PC-3 (cell line): ENCODE data around the gene VWA5A. TPM values are rescaled to one million over a fixed set of nuclear protein-coding genes. Genes with fewer than 3 reads are reported as not detected.

Experiments
- ATAC-seq: fragments of 200-7000 bp; cut with Tn5 transposase; 2 replicates; pipeline ENCODE4 v1.9.1; 2020; ENCODE audit warnings: mild to moderate bottlenecking, moderate library complexity
- BruUV-seq: library from RNA; stranded (reverse); fragments of 400-500 nt; replicated peaks from 2 replicates; lab custom pipeline; 2021; lab: Mats Ljungman, UMichigan
- CTCF ChIA-PET: fragments of 300-600 bp; sonication (Branson Sonifier 250); formaldehyde crosslinking; loops from one replicate; lab custom pipeline; 2022; ENCODE audit warnings: antibody characterized with exemption; lab: Charles Lee
- POLR2A ChIA-PET: fragments of 300-600 bp; sonication (Branson Sonifier 250); formaldehyde crosslinking; loops from one replicate; lab custom pipeline; 2022; ENCODE audit warnings: antibody characterized with exemption; ENCODE audit not compliant: unreplicated experiment; lab: Charles Lee
- DNase-seq: peaks from one replicate; pipeline ENCODE4 v3.0.0-alpha.2; 2015
- H2AFZ ChIP-seq: fragments of 300-600 bp; sonication (generic); 2 replicates; pipeline ENCODE4 v1.6.0; 2016; ENCODE audit warnings: antibody characterized with exemption, low read length
- H3F3A ChIP-seq: fragments of 300-600 bp; sonication (generic); one replicate; pipeline ENCODE4 v1.6.0; 2017; ENCODE audit warnings: antibody characterized with exemption, low read length, control low read depth, mild to moderate bottlenecking; ENCODE audit not compliant: unreplicated experiment
- H3K27ac ChIP-seq: fragments of 300-600 bp; sonication (generic); 2 replicates; pipeline ENCODE4 v1.5.1; 2016; ENCODE audit warnings: mild to moderate bottlenecking, low read length
- H3K27me3 ChIP-seq: fragments of 300-600 bp; sonication (generic); 2 replicates; pipeline ENCODE4 v1.6.1; 2016; ENCODE audit warnings: low read length, mixed read lengths
- H3K36me3 ChIP-seq: fragments of 300-600 bp; sonication (generic); 2 replicates; pipeline ENCODE4 v1.6.1; 2016; ENCODE audit warnings: low read depth, mixed run types, low read length, mixed read lengths
- H3K4me1 ChIP-seq: fragments of 300-600 bp; sonication (generic); 2 replicates; pipeline ENCODE4 v1.5.1; 2016; ENCODE audit warnings: low read length; ENCODE audit not compliant: insufficient read depth
- H3K4me2 ChIP-seq: fragments of 300-600 bp; sonication (generic); 2 replicates; pipeline ENCODE4 v1.6.0; 2016; ENCODE audit warnings: low read length
- H3K4me3 ChIP-seq: fragments of 300-600 bp; sonication (generic); 2 replicates; pipeline ENCODE4 v1.5.1; 2016; ENCODE audit warnings: mild to moderate bottlenecking, low read length, mixed read lengths
- H3K79me2 ChIP-seq: fragments of 300-600 bp; sonication (generic); 2 replicates; pipeline ENCODE4 v1.6.1; 2017; ENCODE audit warnings: low read length, mixed read lengths
- H3K9ac ChIP-seq: fragments of 300-600 bp; sonication (generic); 2 replicates; pipeline ENCODE4 v1.6.0; 2016; ENCODE audit warnings: mild to moderate bottlenecking, low read length
- H3K9me2 ChIP-seq: fragments of 300-600 bp; sonication (generic); replicated peaks from 2 replicates; pipeline ENCODE4 v1.6.1; 2016; ENCODE audit warnings: mixed run types, low read length, mixed read lengths
- H3K9me3 ChIP-seq: fragments of 300-600 bp; sonication (generic); 2 replicates; pipeline ENCODE4 v1.6.1; 2016; ENCODE audit warnings: low read length, mixed read lengths
- H4K20me1 ChIP-seq: fragments of 300-600 bp; sonication (generic); 2 replicates; pipeline ENCODE4 v1.6.1; 2016; ENCODE audit warnings: low read length, mixed read lengths
- CTCF ChIP-seq: fragments of 300-600 bp; sonication (generic); conservative IDR thresholded peaks from 2 replicates; pipeline ENCODE4 v1.5.1; 2017; ENCODE audit warnings: antibody characterized with exemption, low read depth, mild to moderate bottlenecking, low read length
- EZH2 ChIP-seq: fragments of 300-600 bp; sonication (generic); IDR thresholded peaks from one replicate; pipeline ENCODE4 v1.6.1; 2017; ENCODE audit warnings: antibody characterized with exemption, mild to moderate bottlenecking, low read length; ENCODE audit not compliant: unreplicated experiment
- EZH2phosphoT487 ChIP-seq: fragments of 300-600 bp; sonication (generic); IDR thresholded peaks from 2 replicates; pipeline ENCODE4 v1.6.1; 2018; ENCODE audit warnings: mild to moderate bottlenecking, antibody characterized with exemption, low read length, borderline replicate concordance
- intact Hi-C: fragments of 100-400 bp; cut with micrococcal nuclease; formaldehyde crosslinking; loops from 2 replicates; pipeline ENCODE4 v1.9.0; 2023
- total RNA-seq: library from RNA; depleted of rRNA; stranded (reverse); fragments of >200 nt; gene quantifications from 2 replicates; pipeline ENCODE4 v1.2.3, GENCODE V29; 2014

VWA5A gene
- total RNA-seq, 1 experiment from 2014 or later = not detected

GRCh38 chr11:124075492-124075840 lies 39.8 kb upstream of the VWA5A start:
- CTCF ChIA-PET = no interaction called here
- H3K4me3 ChIP-seq = no peak overlapping the region
- no peak overlapping the region for H3K27ac ChIP-seq
- H3K27me3 ChIP-seq = peaks cover 64% of the 10 kb centered on the region
- no peaks in the 10 kb centered on the region for H3K9me3 ChIP-seq
- no peaks in the 10 kb centered on the region for H3K79me2 ChIP-seq
- DNase-seq (no peak), ATAC-seq (no peak)
- intact Hi-C loops = no loop called here
- H4K20me1 ChIP-seq = no peaks in the 10 kb centered on the region
- H3K9me2 ChIP-seq = no peaks in the 10 kb centered on the region
- POLR2A ChIA-PET = no interaction called here
- H3K4me1 ChIP-seq = peaks cover 2% of the 10 kb centered on the region
- H3K4me2 ChIP-seq = no peak overlapping the region
- no peak for TF ChIP-seq EZH2
- no peak for TF ChIP-seq EZH2phosphoT487
- no peak for TF ChIP-seq CTCF
- H3K36me3 ChIP-seq = no peaks in the 10 kb centered on the region
- no TSS peak for BruUV-seq
- H3K9ac ChIP-seq = no peak overlapping the region
- no peak overlapping the region for H2AFZ ChIP-seq
- H3F3A ChIP-seq = no peaks in the 10 kb centered on the region

DNA sequence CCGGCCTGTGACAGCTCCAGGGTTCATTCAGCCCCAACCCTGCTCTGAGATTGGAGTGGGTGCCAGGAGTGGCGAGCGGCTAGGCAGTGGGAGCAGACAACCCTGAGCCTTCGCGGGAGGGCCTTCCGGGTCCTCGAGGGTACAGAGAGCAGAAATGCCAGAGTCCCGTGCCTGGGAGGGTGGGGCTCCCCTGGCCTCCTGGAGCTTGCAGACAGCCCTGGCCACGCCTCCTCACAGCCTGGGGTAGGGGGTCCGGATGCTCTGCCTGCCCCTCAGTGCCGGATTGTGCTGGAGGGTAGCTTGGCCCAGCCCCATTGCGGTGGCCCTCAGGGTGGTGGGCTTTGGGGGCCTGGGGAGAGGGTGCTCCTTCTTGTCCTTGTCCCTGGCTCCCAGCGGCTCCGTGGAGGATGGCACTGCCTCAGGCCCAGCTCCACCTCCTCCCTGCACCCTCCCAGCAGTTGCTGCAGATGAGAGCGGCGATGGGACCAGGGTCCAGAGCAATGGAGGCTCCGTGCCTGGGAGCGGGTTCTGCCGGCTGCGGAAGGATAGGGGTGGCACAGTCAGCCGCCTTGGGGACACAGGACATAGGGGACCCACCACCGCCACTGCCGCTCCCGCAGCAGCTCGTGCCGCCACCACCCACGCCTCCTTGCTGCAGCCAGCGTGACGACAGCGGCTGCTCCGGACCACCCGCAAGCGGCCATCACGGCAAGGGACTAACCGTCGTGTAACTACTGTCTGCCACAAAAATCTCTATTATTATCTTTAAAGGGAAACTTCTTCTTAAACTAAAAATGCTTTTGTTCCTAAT lies 39.2 kb upstream of the VWA5A start:
- DNase-seq (no peak), ATAC-seq (peak; percentile 25; the same call in 1 of the 2 replicates)
- no TSS peak for BruUV-seq
- H3K27me3 ChIP-seq = peaks cover 66% of the 10 kb centered on the region
- no peak overlapping the region for H3K9ac ChIP-seq
- H3K9me3 ChIP-seq = no peaks in the 10 kb centered on the region
- H3K9me2 ChIP-seq = no peaks in the 10 kb centered on the region
- H3K27ac ChIP-seq = no peak overlapping the region
- no peaks in the 10 kb centered on the region for H4K20me1 ChIP-seq
- peaks cover 8% of the 10 kb centered on the region for H3K4me1 ChIP-seq
- ChIA-PET POLR2A (no interaction called here), CTCF (no interaction called here)
- no peaks in the 10 kb centered on the region for H3K79me2 ChIP-seq
- H3K4me2 ChIP-seq = peak overlapping the region; percentile 36
- intact Hi-C loops = no loop called here
- no peak for TF ChIP-seq CTCF
- TF ChIP-seq EZH2 = no peak
- no peak; the same call in 1 of the 2 replicates for TF ChIP-seq EZH2phosphoT487
- H3F3A ChIP-seq = no peaks in the 10 kb centered on the region
- peak overlapping the region; percentile 30; the same call in 1 of the 2 replicates for H3K4me3 ChIP-seq
- peak overlapping the region; percentile 3; the same call in 1 of the 2 replicates for H2AFZ ChIP-seq
- no peaks in the 10 kb centered on the region for H3K36me3 ChIP-seq

DNA sequence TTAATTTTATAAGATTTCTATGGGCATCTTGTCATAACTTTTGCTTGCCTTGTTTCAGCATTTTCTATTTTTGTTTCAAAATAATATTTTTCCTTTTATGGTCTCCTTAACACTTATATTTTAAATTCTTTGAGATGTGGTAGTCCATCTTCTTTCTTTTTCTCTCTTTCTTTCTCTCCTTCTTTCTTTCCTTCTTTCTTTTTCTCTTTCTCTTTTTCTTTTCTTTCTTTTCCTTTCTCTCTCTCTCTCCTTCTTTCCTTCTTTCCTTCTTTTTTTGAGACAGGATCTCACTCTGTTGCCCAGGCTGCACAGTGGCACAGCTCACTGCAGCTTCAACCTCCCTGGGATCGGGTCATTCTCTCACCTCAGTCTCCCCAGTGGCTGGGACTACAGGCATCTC lies 38.0 kb upstream of the VWA5A start:
- Histone ChIP-seq H3K36me3 (no peaks in the 10 kb centered on the region), H3K27me3 (peaks cover 74% of the 10 kb centered on the region), H3K27ac (no peak overlapping the region), H3K9ac (no peak overlapping the region), H3K9me3 (no peaks in the 10 kb centered on the region), H3K79me2 (no peaks in the 10 kb centered on the region), H3K4me2 (no peak overlapping the region), H3K4me1 (peaks cover 10% of the 10 kb centered on the region), H3K4me3 (no peak overlapping the region), H3F3A (no peaks in the 10 kb centered on the region), H2AFZ (no peak overlapping the region), H4K20me1 (no peaks in the 10 kb centered on the region), H3K9me2 (no peaks in the 10 kb centered on the region)
- DNase-seq = no peak
- ChIA-PET POLR2A (no interaction called here), CTCF (interaction anchor here (0.6 kb wide), 1 partner anchor 1005 kb away, joined by 3 read pairs; no protein-coding TSS in a partner anchor)
- BruUV-seq = no TSS peak
- intact Hi-C loops = no loop called here
- TF ChIP-seq EZH2phosphoT487 (no peak), CTCF (no peak), EZH2 (no peak)
- ATAC-seq = no peak
